Measurements from ENCODE around the gene ZP1. TPM values are rescaled to one million over a fixed set of nuclear protein-coding genes. Genes with fewer than 3 reads are reported as not detected.

The ZP1 gene
- total and polyA plus RNA-seq, 2 of the 8 experiments (the other 6 are each of a cell fraction or from before 2014, with no cell fraction given), result not detected

GRCh38 chr11:60918251-60918938 is 51.1 kb downstream of the ZP1 start:
- H3K36me3 ChIP-seq (ENCODE audit: control insufficient read depth in 2 of 4, insufficient read depth in 4 of 4, low read length in 3 of 4), result peaks cover 3 to 14% (median 9%) of the 10 kb centered on the region in 4 experiments; a peak in 5 of 8 replicates
- peaks cover 5 to 24% of the 10 kb centered on the region in 2 experiments for H3K79me2 ChIP-seq (ENCODE audit: control insufficient read depth in 1 of 2, insufficient read depth in 2 of 2, low read length in 2 of 2)
- H3K4ac ChIP-seq (replicated peaks; ENCODE audit: insufficient read length, low read depth, low read length), result no peak overlapping the region
- H2BK120ac ChIP-seq (replicated peaks; ENCODE audit: low read depth, low read length), result no peak overlapping the region
- CTCF ChIA-PET (ENCODE audit: partially characterized antibody), result interaction anchor here (0.8 to 1.8 kb wide), 7 partner anchors 10 to 210 kb away, joined by 3 to 7 read pairs (median 3); no protein-coding TSS in a partner anchor
- no peak overlapping the region for H3K4me2 ChIP-seq (ENCODE audit: insufficient read depth in 1 of 2, low read depth in 2 of 2, low read length in 2 of 2)
- H3K23ac ChIP-seq (ENCODE audit: insufficient read length), result no peak overlapping the region
- H3K9ac ChIP-seq (replicated peaks in 1 of 4; ENCODE audit: extremely low read depth in 1 of 4, low read depth in 3 of 4, low read length in 3 of 4), result no peak overlapping the region
- no peak overlapping the region for H4K91ac ChIP-seq (replicated peaks; ENCODE audit: insufficient read length, low read length)
- no peak overlapping the region for H3K4me3 ChIP-seq (ENCODE audit: extremely low read depth in 1 of 4, insufficient read depth in 2 of 4, low read depth in 3 of 4, low read length in 4 of 4)
- H3K27me3 ChIP-seq (replicated peaks in 1 of 4; ENCODE audit: control insufficient read depth in 3 of 4, extremely low read depth in 1 of 4, insufficient read depth in 3 of 4, low read length in 3 of 4), result no peaks in the 10 kb centered on the region
- H2BK15ac ChIP-seq (ENCODE audit: low read length), result no peak overlapping the region
- no peak overlapping the region for H4K8ac ChIP-seq (ENCODE audit: extremely low read depth, insufficient read depth, low read length)
- H4K20me1 ChIP-seq (replicated peaks in 1 of 2; ENCODE audit: control insufficient read depth in 1 of 2, insufficient read depth in 2 of 2, low read length in 2 of 2), result peaks cover 3 to 13% of the 10 kb centered on the region in 2 experiments
- H2AK5ac ChIP-seq (ENCODE audit: low read depth, low read length), result no peak overlapping the region
- H4K5ac ChIP-seq (ENCODE audit: insufficient read length, low read depth, low read length), result no peak overlapping the region
- no peaks in the 10 kb centered on the region; the same call in 1 of the 2 replicates for H3K79me1 ChIP-seq (ENCODE audit: low read depth, low read length)
- H3K56ac ChIP-seq (replicated peaks; ENCODE audit: insufficient read length, low read depth, low read length), result no peak overlapping the region
- no peak overlapping the region for H2AFZ ChIP-seq (ENCODE audit: low read length)
- no peak for FAIRE-seq
- POLR2A ChIA-PET (ENCODE audit: partially characterized antibody), result no interaction called here
- no peak overlapping the region for H2BK5ac ChIP-seq (ENCODE audit: low read depth, low read length)
- H3K4me1 ChIP-seq (replicated peaks in 1 of 4; ENCODE audit: control insufficient read depth in 3 of 4, insufficient read depth in 4 of 4, low read length in 3 of 4), result peaks cover 7 to 21% (median 13%) of the 10 kb centered on the region in 4 experiments
- no peak overlapping the region for H3K14ac ChIP-seq (ENCODE audit: insufficient read length)
- 87% methylated on average over 4 of the region's 4 CpGs; no CpG with 5 or more reads in 1 of the 2 experiments for WGBS, 2 experiments (ENCODE audit: extremely low coverage in 1 of 2, insufficient coverage in 1 of 2, insufficient read length in 1 of 2, insufficient replicate concordance in 2 of 2, low coverage in 1 of 2, low lambda C conversion rate in 2 of 2, missing lambda C conversion rate in 1 of 2)
- no peak for DNase-seq (ENCODE audit: low read depth in 1 of 2, low spot score in 2 of 2)
- TF ChIP-seq SAP30 (IDR thresholded peaks at IDR 0.05; ENCODE audit: insufficient read depth, insufficient replicate concordance, low read length), result no peak
- H3K27ac ChIP-seq (ENCODE audit: low read depth, low read length), result no peak overlapping the region
- H3K18ac ChIP-seq (ENCODE audit: extremely low read depth, low read length), result no peak overlapping the region
- no peak overlapping the region for H2BK12ac ChIP-seq (ENCODE audit: low read depth, low read length)
- H3K9me3 ChIP-seq (ENCODE audit: insufficient read depth in 2 of 2, low read depth in 1 of 2, low read length in 1 of 2), result no peaks in the 10 kb centered on the region
- H2BK20ac ChIP-seq (ENCODE audit: low read length), result no peak overlapping the region
- peaks cover 8% of the 10 kb centered on the region for H3K23me2 ChIP-seq (ENCODE audit: low read depth, low read length)
